Measurements from ENCODE around the gene DUSP23. TPM values are rescaled to one million over a fixed set of nuclear protein-coding genes. Genes with fewer than 3 reads are reported as not detected.

DUSP23 gene
- total RNA-seq, 1 donor, result 15.9 TPM

GRCh38 chr1:159829273-159829634 is 48.5 kb downstream of the DUSP23 start:
- no peaks in the 10 kb centered on the region for H3K36me3 ChIP-seq (ENCODE audit: insufficient read depth, low read length)
- no peak overlapping the region for H2AFZ ChIP-seq (ENCODE audit: low read length)
- H3K4me1 ChIP-seq (ENCODE audit: insufficient read depth, low read length), result peaks cover 6% of the 10 kb centered on the region
- H3K27me3 ChIP-seq (ENCODE audit: insufficient read depth, low read length), result no peaks in the 10 kb centered on the region
- H3K4me3 ChIP-seq (ENCODE audit: insufficient read depth, low read length), result no peak overlapping the region
- no peaks in the 10 kb centered on the region for H4K20me1 ChIP-seq (ENCODE audit: insufficient read depth, low read length)
- no peak overlapping the region for H3K27ac ChIP-seq (ENCODE audit: low read depth, low read length)
- H3K79me2 ChIP-seq (ENCODE audit: insufficient read depth, low read length), result no peaks in the 10 kb centered on the region
- peak; percentile 44 for TF ChIP-seq CTCF (IDR thresholded peaks at IDR 0.05; ENCODE audit: extremely low read depth, low read depth, low read length)
- DNase-seq (ENCODE audit: insufficient read length, low spot score, missing footprints), result peak; percentile 75
- H3K4me2 ChIP-seq (ENCODE audit: insufficient read depth, low read length), result no peak overlapping the region
- no peaks in the 10 kb centered on the region for H3K9me3 ChIP-seq (ENCODE audit: low read depth, low read length)

- no peaks in the 10 kb centered on the region for H3K79me2 ChIP-seq (ENCODE audit: insufficient read depth, low read length)
- peak; percentile 88 for DNase-seq (ENCODE audit: insufficient read length, low spot score, missing footprints)
- peaks cover 6% of the 10 kb centered on the region for H3K4me1 ChIP-seq (ENCODE audit: insufficient read depth, low read length)
- no peaks in the 10 kb centered on the region for H4K20me1 ChIP-seq (ENCODE audit: insufficient read depth, low read length)
- no peak overlapping the region for H2AFZ ChIP-seq (ENCODE audit: low read length)
- no peaks in the 10 kb centered on the region for H3K9me3 ChIP-seq (ENCODE audit: low read depth, low read length)
- peak overlapping the region; percentile 33 for H3K27ac ChIP-seq (ENCODE audit: low read depth, low read length)
- H3K4me2 ChIP-seq (ENCODE audit: insufficient read depth, low read length), result no peak overlapping the region
- H3K36me3 ChIP-seq (ENCODE audit: insufficient read depth, low read length), result no peaks in the 10 kb centered on the region
- no peak overlapping the region for H3K4me3 ChIP-seq (ENCODE audit: insufficient read depth, low read length)
- TF ChIP-seq CTCF (IDR thresholded peaks at IDR 0.05; ENCODE audit: extremely low read depth, low read depth, low read length), result no peak
- H3K27me3 ChIP-seq (ENCODE audit: insufficient read depth, low read length), result no peaks in the 10 kb centered on the region
Measured at GRCh38 chr1:159829822-159830465, 49.2 kb downstream of the DUSP23 start.

GRCh38 chr1:159830722-159831121 is 50.0 kb downstream of the DUSP23 start:
- no peaks in the 10 kb centered on the region for H3K9me3 ChIP-seq (ENCODE audit: low read depth, low read length)
- peaks cover 6% of the 10 kb centered on the region for H3K4me1 ChIP-seq (ENCODE audit: insufficient read depth, low read length)
- DNase-seq (ENCODE audit: insufficient read length, low spot score, missing footprints), result no peak
- no peak overlapping the region for H3K4me2 ChIP-seq (ENCODE audit: insufficient read depth, low read length)
- no peak overlapping the region for H2AFZ ChIP-seq (ENCODE audit: low read length)
- no peaks in the 10 kb centered on the region for H4K20me1 ChIP-seq (ENCODE audit: insufficient read depth, low read length)
- H3K27me3 ChIP-seq (ENCODE audit: insufficient read depth, low read length), result no peaks in the 10 kb centered on the region
- no peak for TF ChIP-seq CTCF (IDR thresholded peaks at IDR 0.05; ENCODE audit: extremely low read depth, low read depth, low read length)
- H3K4me3 ChIP-seq (ENCODE audit: insufficient read depth, low read length), result no peak overlapping the region
- peak overlapping the region; percentile 33 for H3K27ac ChIP-seq (ENCODE audit: low read depth, low read length)
- no peaks in the 10 kb centered on the region for H3K36me3 ChIP-seq (ENCODE audit: insufficient read depth, low read length)
- H3K79me2 ChIP-seq (ENCODE audit: insufficient read depth, low read length), result no peaks in the 10 kb centered on the region

GRCh38 chr1:159831412-159832141 is 50.8 kb downstream of the DUSP23 start:
- no peaks in the 10 kb centered on the region for H3K9me3 ChIP-seq (ENCODE audit: low read depth, low read length)
- no peaks in the 10 kb centered on the region for H4K20me1 ChIP-seq (ENCODE audit: insufficient read depth, low read length)
- H3K36me3 ChIP-seq (ENCODE audit: insufficient read depth, low read length), result no peaks in the 10 kb centered on the region
- no peak overlapping the region for H3K4me3 ChIP-seq (ENCODE audit: insufficient read depth, low read length)
- H3K4me2 ChIP-seq (ENCODE audit: insufficient read depth, low read length), result no peak overlapping the region
- peaks cover 6% of the 10 kb centered on the region for H3K4me1 ChIP-seq (ENCODE audit: insufficient read depth, low read length)
- no peaks in the 10 kb centered on the region for H3K79me2 ChIP-seq (ENCODE audit: insufficient read depth, low read length)
- no peak for TF ChIP-seq CTCF (IDR thresholded peaks at IDR 0.05; ENCODE audit: extremely low read depth, low read depth, low read length)
- H2AFZ ChIP-seq (ENCODE audit: low read length), result no peak overlapping the region
- H3K27me3 ChIP-seq (ENCODE audit: insufficient read depth, low read length), result no peaks in the 10 kb centered on the region
- no peak for DNase-seq (ENCODE audit: insufficient read length, low spot score, missing footprints)
- no peak overlapping the region for H3K27ac ChIP-seq (ENCODE audit: low read depth, low read length)
